Measurements from ENCODE around the gene SV2B.

Gene SV2B

DNA sequence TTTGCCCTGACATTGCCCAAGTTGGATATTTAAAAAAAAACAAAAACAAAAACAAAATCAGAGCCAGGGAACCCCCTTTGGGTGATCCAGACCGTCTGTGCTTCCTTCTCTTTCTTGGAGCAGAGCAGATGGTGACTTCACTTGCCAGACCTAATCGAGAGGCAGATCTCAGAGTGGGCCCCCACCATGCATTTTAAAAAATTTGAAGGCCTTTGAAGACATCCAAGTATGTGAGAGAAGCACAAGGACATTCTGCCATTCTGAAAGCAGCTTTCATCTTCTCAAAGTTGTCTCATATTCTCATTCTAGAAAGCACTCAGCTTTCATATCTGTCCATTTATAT lies 93.3 kb downstream of the SV2B start:
- no peak for DNase-seq

DNA sequence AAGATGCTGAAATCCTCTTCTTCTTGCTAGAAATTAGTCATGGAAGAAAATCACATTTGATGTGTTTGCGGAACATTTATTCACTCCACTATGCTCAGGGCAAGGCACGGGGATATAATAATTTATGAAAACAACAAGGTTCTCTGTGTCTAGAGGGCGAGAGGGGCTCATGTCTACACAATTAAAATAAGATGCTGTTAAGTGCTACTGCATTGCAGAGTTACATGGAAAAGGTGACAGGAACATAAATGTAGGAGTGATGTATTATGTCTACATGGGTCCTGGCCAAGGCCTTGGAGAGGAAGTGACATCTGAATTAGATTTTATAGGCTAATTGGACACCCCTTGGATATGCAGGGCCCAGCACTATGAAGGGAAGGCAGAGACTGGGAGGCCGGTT lies 96.1 kb downstream of the SV2B start:
- no peak for DNase-seq

DNA sequence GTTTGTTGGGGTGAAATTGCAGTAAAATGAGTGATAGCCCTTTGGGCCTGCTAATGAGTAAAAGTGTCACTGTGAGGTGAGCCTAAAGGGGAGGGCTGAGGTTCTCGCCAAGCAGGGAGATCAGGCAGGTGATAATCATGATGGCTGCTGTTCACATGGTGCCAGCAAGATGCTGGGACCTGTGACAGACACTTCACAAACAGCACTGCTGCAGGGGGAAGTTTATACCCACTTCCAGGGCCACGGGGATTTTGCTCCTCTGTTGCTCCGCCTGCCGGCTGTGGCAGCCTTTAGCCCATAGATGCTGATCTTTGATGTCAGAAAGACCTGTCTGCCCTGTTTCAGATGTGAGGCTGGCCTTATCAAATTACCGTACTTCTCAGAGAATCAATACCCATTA lies 96.7 kb downstream of the SV2B start:
- DNase-seq: no peak

DNA sequence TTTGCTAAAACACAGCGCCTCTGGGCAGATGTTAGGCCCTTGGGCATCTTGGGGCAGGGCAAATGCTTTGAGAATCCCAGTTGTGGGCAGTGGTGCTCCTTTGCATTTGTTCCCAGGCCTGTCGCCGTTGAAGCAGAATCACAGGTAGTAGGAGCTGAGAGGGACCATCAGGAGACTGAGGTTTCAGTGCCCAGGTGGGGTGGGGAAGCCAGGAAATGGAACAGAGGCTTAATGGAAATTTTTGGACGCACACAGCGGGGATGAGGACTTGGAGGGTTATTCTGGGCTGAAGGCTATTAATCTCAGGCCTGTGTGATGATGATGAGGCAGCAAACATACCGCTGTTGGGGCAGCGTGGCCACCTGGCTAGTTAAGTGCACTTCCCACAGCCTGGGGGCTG lies 99.5 kb downstream of the SV2B start:
- DNase-seq: no peak

DNA sequence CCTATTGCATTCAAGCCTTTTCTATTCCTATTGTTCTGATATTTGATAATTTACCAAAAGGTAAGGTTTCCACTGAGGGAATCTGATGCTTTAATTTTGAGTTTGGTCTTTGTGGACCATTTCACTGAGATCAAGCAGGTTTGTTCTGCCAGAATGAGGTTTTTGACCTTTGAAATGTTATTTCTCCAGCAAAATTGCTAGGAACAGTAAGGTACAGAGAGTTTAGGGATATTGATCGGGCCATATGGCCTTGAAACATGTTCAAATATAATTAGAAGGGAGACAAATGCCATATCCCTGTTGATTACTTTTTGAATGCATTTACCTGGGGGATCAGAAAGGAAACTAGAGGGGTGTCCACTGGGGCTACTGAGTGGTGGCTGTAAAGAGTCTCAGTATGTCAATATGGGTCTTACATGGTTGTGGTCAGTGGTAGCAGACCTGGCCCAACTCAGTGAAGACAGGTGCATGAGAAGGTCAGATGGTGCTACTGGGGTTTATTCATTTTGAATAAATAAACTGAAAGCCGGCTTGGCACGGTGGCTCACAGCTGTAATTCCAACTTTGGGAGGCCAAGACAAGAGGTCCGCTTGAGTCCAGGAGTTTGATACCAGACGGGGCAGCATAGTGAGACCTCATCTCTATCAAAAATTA lies 100.2 kb downstream of the SV2B start:
- no peak for DNase-seq

DNA sequence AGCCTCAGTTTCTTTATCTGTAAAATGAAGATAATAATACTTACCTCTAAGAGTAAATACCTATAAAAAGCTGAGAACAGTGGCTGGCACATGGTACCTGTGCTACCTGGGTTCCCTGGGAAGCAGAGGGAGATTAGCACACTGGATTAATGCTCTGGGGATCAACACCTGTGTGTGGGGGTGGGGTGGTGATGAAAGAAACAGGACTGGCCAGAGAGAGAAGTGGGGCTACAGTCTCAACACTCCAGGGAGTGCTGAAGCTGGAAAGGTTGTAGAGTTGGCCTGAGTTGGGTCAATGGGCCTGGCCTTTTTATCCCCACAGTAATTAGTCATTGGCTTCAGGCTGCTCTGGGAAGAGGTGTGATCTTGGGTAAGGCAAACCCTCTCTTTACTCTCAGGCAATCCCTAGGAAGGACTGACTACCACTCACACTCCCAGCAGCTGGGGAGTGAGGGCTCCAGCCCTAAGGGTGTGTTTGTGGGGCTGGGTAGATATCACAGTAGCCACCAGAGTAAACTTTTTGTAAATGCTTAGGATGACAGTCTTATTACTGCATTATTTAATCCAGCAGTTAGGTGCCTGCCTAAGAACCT lies 102.5 kb downstream of the SV2B start:
- no peak for DNase-seq

DNA sequence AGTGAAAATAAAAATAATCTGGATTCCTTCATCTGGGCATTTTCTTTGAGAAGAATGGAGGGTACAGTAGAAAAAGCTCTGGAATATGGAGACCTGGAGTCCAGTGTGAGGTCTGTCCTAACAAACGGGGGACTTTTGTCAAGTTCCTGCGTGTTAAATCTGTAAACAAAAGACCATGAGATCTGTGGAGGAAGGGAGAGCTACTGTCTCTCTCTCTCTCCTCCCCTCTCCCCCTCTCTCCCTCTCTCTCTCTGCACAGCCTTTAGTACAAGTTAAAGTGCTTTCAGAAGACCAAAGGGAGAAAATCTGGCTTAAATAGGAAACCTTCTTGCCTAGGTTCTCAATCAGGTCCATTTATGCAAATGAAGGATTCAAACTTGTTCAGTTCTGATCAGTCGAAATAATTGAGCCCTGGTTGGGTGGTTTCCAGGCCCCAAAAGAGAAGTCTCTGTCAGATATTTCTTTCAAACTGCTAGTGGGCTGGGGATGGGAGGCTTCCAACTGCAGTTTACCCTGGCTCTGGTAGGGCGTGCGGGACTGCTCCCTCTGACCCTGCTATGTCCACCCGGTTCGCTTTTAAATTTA lies 103.7 kb downstream of the SV2B start:
- no peak for DNase-seq

DNA sequence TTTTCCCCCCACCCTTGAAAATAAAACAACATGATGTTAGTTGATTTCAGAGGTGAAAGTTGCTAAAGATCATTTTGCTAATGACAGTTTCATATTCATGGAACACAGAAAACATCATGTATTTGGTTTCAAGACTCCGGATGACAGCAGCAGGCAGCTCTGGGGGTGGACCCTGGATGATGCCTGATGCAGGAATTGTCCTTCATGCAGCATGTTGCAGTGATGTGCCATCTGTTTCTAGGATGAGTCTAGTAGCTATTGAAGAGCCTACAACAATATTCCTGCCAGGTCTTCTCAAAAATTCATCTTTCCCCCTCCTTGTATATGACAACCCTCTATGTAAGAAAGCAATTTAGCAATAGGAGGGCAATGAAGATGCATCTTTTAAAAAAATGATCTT lies 108.3 kb downstream of the SV2B start:
- no peak for DNase-seq

DNA sequence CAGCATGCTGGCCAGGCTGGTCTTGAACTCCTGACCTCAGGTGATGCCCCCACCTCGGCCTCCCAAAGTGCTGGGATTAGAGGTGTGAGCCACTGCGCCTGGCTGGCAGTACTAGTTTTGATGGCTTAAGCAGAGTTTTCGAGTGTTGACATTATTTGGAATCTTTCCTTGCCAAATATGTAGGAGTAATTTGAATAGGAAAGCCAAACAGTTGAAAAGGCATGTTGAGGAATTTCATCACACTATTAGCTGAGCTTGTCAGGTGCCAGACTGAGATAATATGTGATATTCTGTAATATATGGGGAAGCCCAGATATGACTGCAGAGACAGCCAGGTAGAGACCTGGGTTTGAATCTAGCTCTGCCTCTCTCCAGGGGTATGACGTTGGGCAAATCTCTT lies 109.3 kb downstream of the SV2B start:
- no peak for DNase-seq

DNA sequence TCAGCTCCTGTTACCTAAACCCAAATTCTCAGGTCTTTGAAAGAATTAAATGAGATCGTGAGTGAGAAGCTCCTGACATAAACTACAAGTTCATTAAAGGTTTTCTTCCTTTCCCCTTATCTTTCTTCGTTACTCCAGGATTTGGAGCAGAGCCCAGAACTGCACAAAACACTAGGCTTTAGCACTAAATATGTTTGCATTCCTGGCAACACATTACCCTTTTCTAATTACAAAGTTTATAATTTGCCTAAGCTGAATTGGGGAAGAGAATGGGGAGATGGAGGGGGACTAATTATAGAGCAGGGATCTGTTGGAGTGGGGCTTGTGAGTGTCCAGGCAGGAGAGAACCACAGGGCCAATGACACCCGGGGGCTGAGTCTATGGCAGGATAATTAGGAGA lies 109.7 kb downstream of the SV2B start:
- no peak for DNase-seq

DNA sequence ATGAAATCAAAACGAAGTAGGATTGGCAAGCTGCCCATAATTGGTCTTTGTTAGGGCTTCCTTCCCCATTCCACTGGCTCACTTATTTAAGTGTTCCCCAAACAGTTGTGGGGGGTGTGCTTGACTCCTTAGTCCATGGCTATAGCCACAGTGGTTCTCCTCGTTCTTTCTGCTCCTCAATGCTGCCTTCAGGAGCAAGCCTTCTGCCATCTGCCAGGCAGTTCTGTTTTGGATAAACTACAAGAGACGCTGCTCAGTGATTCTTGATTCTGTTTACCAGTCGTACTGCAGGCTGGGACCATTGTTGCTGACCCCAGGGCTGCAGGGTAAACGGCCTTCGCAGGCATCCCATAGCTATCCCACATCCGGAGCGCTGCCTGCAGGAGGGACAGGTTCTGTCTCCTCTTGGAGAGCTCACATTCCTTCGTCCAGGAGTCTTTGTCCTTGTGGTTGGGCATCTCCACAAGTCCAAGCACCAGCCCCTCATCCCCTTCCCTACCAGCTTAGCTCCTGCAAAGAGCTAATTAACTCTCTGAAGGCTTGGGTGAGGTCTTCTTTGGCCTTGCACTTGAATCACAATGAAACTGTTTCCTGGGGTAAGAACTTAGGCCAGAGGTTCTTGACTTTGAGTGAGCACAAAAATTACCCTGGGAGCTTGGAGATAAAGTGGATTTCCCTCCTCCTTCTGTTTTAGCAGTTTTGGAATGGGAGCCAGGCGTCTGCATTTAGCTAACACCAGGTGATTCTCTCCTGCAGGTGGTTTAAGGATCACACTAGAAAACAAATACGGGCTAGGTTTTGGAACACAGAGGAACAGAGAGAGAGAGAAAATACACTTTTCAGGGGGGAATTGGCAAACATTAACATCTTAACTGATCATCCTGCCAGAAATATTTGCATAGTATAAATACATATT lies 114.9 kb downstream of the SV2B start:
- DNase-seq: no peak

DNA sequence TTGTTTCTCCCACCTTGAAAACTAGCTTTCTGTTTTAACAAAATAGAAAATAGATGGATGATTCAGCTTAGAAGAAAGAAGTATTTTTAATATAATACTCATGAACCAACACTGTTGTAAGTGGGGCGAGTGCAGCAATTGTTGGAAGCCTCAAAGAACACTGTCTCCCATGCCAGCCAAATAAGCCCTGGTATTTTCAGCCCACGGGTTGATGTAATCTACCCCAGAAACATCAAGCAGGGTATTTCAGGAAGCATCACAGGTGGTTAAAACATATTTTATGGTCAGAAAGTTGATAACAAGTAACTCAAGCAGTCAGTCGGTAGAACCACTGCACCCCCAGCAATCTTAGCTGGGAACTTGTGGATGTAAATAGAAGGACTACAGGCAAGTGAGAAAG lies 115.9 kb downstream of the SV2B start:
- no peak for DNase-seq

DNA sequence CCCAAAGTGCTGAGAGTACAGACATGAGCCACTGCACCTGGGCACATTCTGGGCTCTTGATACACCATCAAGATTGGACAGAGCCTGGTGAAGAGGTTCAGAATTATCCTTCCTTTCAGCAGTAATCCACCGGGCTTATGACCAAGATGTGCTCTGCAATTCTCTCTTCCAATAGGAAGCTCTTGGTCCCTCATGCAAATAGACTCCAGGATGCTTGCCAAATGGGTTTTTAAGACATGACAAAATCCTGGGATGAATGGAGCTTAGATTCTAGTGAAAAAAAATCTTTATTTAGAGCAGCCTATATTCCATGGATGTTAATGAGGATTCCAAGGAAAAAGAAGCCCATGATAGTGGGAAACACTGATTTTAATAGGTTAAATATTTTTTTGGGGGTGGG lies 119.1 kb downstream of the SV2B start:
- DNase-seq: no peak

DNA sequence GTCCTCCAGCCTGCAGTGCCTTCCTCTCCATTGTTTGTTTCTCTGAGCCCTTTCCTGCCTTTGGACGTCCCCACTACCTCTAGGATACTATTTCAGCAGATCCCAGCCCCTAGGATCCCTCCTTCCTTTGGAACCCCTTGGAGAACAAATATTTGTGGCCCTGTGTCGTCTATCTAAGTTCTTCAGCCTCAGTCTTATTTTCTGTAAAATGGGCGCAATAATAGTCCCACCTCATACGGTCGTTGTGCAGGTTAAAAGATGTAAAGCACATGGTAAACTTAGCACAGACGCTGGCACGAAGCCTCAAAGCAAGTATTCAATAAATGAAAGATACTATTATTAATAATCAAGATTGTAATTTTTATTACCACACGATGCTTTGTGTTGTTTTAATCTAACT lies 122.0 kb downstream of the SV2B start:
- no peak for DNase-seq

DNA sequence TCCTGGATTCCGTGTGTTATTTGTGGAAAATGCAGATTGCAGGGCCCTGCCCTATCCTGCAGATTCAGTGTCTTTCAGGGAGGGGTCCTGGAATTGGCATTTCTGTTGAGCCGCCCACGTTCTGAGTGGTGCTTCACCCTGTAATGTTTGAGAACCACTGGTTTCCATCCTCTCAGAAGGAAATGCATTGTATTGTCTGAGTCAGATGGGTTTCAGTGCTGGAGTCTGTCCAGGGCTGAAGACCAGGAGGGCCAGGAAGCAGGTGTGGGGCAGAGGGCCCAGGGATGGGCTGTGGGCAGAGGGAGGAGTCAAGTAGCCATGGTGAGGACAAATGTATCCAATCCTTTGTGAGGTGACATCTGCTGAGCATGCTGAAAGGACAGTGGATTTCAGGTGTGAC lies 123.8 kb downstream of the SV2B start:
- no peak for DNase-seq

DNA sequence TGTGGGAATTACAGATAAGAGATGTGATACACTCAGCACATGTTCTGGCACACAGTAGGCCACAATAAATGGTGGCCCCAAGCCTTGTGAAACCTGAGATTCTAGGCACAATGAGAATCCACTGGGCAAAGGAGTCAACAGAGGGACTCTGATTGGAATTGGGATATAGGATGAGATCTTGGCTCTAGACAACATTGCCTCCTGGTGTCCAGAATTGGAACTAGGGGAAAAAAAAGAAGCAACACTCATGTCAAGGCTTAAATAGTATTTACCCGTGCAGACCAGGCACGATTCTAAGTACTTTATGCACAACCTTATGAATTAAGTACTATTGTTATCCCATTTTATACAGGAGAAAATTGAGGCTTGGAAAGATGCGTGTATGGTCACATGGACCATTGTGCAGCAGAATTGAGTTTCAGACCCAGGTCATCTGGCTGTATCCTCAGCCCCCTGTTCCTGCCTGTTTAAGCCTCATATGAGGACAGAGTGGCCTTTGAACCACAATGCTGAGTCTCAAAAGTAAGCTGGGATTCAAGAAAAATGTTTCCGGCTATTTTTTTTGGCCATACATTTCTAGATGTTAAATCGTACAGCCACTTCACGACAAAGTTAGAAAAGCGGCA lies 124.8 kb downstream of the SV2B start:
- no peak for DNase-seq

DNA sequence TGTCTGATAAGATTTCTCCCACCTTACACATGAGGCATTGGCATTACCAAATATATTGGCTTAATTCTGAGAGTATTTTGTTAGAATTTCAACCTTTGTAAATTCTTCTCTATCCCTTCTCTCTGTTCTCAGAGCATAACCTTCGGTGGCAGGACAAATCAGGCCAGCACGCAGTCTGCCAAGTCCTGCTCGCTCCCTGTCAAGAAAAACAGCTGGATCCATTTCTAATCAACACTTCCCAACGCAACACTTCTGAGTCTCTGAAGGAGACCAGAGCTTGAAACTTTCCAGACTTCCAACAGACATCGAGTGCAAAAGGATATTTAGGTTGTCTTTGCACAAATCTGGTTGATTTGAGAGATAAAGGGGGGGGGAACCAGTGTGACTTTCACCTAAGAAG lies 125.7 kb downstream of the SV2B start:
- no peak for DNase-seq

DNA sequence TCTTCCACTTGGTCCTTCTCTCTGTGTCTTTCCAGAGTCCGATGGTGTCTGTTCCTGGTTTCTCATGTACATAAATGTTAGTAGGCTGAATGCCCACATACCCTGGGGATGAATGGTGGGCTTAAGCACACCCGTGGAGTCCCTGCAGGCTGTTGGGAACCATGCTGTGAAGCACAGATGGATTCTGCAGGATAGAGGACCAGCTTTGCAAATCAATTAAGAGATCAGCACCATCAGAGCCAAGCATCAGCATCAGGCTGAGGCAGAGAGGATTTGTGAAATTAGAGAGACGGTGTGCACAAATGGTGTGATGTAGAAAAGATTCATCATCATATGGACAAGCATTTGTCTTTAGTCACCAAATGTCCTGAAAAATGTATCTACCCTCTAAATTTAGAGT lies 127.1 kb downstream of the SV2B start:
- no peak for DNase-seq

DNA sequence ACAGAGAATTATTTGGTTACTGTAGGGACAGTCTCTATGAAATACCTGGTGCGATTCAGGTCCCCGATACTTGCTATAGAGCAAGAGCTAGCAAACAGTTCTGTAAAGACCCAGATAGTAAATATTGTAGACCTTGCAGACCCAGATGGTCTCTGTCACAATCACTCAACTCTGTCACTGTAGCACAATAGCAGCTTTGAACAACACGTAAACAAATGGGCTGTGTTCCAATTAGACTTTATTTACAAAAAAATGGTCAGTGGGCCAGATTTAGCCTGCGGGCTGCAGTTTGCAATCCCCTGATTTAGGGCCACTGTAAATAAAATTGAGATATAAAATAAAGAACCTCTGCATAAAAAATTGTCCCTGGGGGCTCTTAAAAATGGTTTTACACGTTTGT lies 127.7 kb downstream of the SV2B start:
- DNase-seq: no peak

DNA sequence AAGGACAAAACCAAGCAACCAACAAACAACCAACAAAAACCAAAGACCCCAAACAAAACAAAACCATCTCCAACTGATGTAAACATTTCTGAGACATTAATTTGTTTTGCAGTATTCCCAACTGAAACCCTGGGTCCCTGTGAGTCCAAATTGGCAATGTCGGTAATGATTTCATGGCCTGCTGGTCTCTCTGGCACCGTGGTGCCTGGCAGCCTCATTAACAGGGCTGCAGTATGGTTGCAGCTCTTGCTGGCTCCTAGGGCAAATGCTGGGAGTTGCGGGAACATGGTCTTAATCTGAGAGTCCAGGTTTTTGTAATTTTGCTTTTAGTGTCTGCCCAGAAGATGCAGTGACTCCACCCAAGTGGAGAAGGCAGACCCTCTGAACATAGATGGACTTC lies 128.3 kb downstream of the SV2B start:
- DNase-seq: no peak

DNA sequence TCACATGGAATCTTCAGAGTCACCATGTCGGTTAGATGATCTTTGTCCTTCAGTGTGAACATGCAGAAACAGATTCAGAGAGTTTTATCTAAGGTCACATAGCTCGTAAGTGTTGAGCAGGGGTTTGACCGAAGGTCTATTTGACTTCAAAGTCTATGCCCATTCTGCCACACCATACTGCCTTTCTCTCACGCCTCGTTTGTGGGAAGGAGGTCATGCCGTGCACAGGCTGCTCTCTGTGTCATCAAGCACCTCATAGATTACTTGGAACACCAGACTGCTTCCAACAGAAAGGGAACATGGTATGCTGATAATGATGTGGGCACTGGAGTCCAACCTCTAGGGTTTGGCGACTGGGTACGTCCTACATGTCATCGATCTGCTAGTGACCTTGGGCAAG lies 128.8 kb downstream of the SV2B start:
- no peak for DNase-seq

DNA sequence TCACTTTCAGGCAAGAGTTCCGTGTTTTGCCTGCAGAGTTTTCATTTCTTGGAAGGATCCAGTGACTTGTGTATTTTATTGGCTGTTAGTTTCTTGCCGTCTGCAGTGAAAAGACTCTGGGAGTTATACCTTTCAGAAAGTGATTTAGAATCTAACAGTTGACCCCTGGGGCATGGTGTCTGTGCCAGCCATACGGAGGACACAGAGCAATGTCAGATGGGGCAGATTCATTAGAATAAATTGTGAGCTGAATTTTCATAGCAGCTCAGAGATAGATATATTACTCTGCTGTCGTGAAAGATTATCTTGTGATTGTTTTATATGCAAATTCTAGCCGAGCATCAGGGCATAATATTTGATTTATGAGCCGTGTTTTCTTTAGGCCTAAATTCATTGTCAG lies 131.6 kb downstream of the SV2B start:
- DNase-seq: no peak

DNA sequence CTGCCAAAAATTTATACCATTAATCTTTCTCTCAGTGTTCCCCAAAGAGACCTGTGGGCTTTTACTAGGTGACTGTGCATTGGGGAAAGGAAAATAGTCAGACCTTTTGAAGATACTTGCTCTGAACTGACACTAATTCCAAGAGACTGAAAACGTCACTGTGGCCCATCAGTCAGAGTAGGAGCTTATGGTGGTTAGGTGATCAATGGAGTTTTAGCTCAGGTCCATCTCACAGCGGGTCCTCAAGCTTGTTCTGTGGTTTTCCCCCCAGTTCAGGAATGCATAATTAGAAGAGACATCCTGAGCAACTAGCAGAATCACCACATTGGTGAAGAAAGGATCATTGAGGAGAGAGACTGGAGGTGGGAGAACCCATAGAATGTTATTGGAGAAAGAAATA lies 134.7 kb downstream of the SV2B start:
- DNase-seq: no peak

DNA sequence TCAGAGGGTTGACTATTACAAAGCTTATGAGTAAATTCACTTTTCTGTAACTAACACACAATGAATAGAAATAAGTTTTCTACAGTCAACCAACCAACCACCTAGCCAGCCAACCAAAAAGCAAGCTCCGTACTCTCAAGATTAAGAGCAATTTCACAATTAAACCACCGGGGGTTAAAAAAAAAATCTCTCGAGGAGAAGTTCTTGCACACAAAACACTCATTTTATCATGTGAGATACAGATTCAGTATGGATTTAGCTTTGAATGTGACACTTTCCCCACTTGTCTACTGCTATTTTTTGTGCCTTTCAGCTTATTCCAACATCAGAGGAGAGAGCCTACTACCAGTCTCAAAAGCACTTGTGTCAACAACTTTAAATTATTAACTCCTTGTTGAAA lies 135.3 kb downstream of the SV2B start:
- no peak for DNase-seq
